Measurements from ENCODE around the gene ZER1.

DNA sequence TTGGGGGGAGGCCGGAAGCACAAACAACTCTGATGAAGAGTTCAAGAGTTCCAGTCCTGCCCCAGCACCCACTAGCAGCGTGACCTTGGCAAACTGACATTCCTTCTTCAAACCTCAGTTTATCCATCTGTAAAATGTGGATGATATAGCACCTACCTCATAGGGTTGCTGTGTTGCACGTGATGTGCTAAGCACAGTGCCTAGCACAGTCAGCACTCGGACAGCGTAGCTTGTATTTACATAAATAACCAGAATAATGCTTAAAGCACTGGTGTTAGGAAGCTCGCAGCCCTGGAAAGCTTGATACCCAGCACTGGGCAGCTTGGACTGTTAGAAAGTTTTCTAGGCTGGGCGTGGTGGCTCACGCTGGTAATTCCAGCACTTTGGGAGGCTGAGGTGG lies 64.3 kb downstream of the ZER1 start:
- TF ChIP-seq, protein P1, sequence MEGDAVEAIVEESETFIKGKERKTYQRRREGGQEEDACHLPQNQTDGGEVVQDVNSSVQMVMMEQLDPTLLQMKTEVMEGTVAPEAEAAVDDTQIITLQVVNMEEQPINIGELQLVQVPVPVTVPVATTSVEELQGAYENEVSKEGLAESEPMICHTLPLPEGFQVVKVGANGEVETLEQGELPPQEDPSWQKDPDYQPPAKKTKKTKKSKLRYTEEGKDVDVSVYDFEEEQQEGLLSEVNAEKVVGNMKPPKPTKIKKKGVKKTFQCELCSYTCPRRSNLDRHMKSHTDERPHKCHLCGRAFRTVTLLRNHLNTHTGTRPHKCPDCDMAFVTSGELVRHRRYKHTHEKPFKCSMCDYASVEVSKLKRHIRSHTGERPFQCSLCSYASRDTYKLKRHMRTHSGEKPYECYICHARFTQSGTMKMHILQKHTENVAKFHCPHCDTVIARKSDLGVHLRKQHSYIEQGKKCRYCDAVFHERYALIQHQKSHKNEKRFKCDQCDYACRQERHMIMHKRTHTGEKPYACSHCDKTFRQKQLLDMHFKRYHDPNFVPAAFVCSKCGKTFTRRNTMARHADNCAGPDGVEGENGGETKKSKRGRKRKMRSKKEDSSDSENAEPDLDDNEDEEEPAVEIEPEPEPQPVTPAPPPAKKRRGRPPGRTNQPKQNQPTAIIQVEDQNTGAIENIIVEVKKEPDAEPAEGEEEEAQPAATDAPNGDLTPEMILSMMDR (IDR thresholded peaks at IDR 0.05 in 4 of 5, conservative IDR thresholded peaks at IDR 0.05 in 1 of 5): no peak
- no peak for TF ChIP-seq POLR2A (IDR thresholded peaks at IDR 0.05)

Data from gastrocnemius medialis (tissue), 4 donors.